Loucy (cell line): ENCODE results near the gene C22orf23.
"Not testable (repeated sequence)": the region's sequence is repeated elsewhere in the genome, so short reads cannot be mapped to it uniquely, and the experiment has no call there.

Source experiments
- CTCF ChIP-seq: fragments of 200-600 bp; sonication (generic); conservative IDR thresholded peaks from 2 replicates; pipeline ENCODE4 v1.5.1; 2014; ENCODE audit warnings: mild to moderate bottlenecking, antibody characterized with exemption, low read length
- EZH2phosphoT487 ChIP-seq: fragments of 200-600 bp; IDR thresholded peaks from 2 replicates; pipeline ENCODE4 v1.6.1; 2018; ENCODE audit warnings: antibody characterized with exemption, mild to moderate bottlenecking, moderate library complexity, borderline replicate concordance

DNA sequence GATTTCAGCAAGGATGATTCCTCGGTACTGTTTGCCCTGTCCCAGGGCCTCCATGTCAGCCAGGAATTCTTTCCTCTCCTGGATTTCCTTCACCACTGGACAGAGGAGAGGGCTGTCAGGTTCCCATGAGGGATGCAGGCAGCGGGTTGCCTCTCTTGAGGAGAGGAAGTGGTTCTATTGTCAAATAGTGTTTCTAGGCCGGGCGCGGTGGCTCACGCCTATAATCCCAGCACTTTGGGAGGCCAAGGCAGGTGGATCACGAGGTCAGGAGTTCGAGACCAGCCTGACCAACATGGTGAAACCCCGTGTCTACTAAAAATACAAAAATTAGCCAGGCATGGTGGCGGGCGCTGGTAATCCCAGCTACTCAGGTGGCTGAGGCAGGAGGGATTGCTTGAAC lies 9.0 kb downstream of the C22orf23 start:
- not testable (repeated sequence) for TF ChIP-seq EZH2phosphoT487, CTCF
